OCI-LY3 (cell line): ENCODE results near the gene OPALIN.
"Not testable (repeated sequence)": the region's sequence is repeated elsewhere in the genome, so short reads cannot be mapped to it uniquely, and the experiment has no call there.

Experiments
- H2AFZ ChIP-seq: fragments of 200-600, 300-600 bp; shearing (Covaris generic); 2 replicates; pipeline ENCODE4 v1.6.0; 2014; ENCODE audit warnings: antibody characterized with exemption, low read depth, low read length
- H3K27ac ChIP-seq: fragments of 200-600, 300-600 bp; sonication (generic); 2 replicates; pipeline ENCODE4 v1.5.1; 2014; ENCODE audit warnings: mild to moderate bottlenecking, low read length, moderate library complexity, mixed read lengths
- H3K27me3 ChIP-seq: fragments of 200-600, 300-600 bp; sonication (generic); 2 replicates; pipeline ENCODE4 v1.6.1; 2014; ENCODE audit warnings: low read depth, low read length, mixed read lengths
- H3K36me3 ChIP-seq: fragments of 200-600, 300-600 bp; sonication (generic); replicated peaks from 2 replicates; pipeline ENCODE3; 2014; ENCODE audit warnings: low read depth, low read length, mixed read lengths
- H3K4me1 ChIP-seq: fragments of 300-600, 200-600 bp; sonication (generic); 2 replicates; pipeline ENCODE4 v1.6.1; 2014; ENCODE audit warnings: low read length, mixed read lengths
- H3K4me2 ChIP-seq: fragments of 200-600, 300-600 bp; sonication (generic); 2 replicates; pipeline ENCODE4 v1.6.1; 2014; ENCODE audit warnings: low read length, mixed read lengths
- H3K4me3 ChIP-seq: fragments of 300-600, 200-600 bp; sonication (generic); 2 replicates; pipeline ENCODE4 v1.5.1; 2014; ENCODE audit warnings: antibody characterized with exemption, mild to moderate bottlenecking, low read length, moderate library complexity
- H3K79me2 ChIP-seq: fragments of 300-600, 200-600 bp; shearing (Covaris generic); 2 replicates; pipeline ENCODE4 v1.6.1; 2014; ENCODE audit warnings: mild to moderate bottlenecking, low read length, mixed read lengths
- H3K9ac ChIP-seq: fragments of 300-600, 200-600 bp; shearing (Covaris generic); 2 replicates; pipeline ENCODE4 v1.6.0; 2014; ENCODE audit warnings: mild to moderate bottlenecking, low read length, moderate library complexity
- H3K9me3 ChIP-seq: fragments of 200-600, 300-600 bp; shearing (Covaris generic); 2 replicates; pipeline ENCODE4 v1.6.1; 2014; ENCODE audit warnings: low read length, mixed read lengths; ENCODE audit not compliant: insufficient read depth
- H4K20me1 ChIP-seq: fragments of 200-600, 300-600 bp; sonication (generic); 2 replicates; pipeline ENCODE4 v1.6.1; 2016; ENCODE audit warnings: low read length, mixed read lengths; ENCODE audit not compliant: insufficient read depth
- EZH2phosphoT487 ChIP-seq: fragments of 200-600 bp; shearing (Covaris generic); IDR thresholded peaks from 2 replicates; pipeline ENCODE4 v1.6.1; 2018; ENCODE audit warnings: antibody characterized with exemption, mixed run types, low read depth
- TF ChIP-seq, protein P1 (sequence below): fragments of 200-600, 300-600 bp; sonication (generic); IDR thresholded peaks from 2 replicates; pipeline ENCODE4 v1.5.1; 2014; ENCODE audit warnings: antibody characterized with exemption, low read length, low read depth

The OPALIN gene

GRCh38 chr10:96309628-96310320, 49.0 kb downstream of the OPALIN start:
- peaks cover 5% of the 10 kb centered on the region; the same call in 1 of the 2 replicates for H3K27me3 ChIP-seq
- H3K9ac ChIP-seq = no peak overlapping the region
- no peak overlapping the region for H3K4me2 ChIP-seq
- no peaks in the 10 kb centered on the region for H3K9me3 ChIP-seq
- H4K20me1 ChIP-seq = no peaks in the 10 kb centered on the region
- H3K4me1 ChIP-seq = peaks cover 9% of the 10 kb centered on the region
- no peak overlapping the region for H2AFZ ChIP-seq
- no peaks in the 10 kb centered on the region for H3K79me2 ChIP-seq
- no peak overlapping the region for H3K27ac ChIP-seq
- no peak overlapping the region for H3K4me3 ChIP-seq
- H3K36me3 ChIP-seq = no peaks in the 10 kb centered on the region
- TF ChIP-seq, protein P1, sequence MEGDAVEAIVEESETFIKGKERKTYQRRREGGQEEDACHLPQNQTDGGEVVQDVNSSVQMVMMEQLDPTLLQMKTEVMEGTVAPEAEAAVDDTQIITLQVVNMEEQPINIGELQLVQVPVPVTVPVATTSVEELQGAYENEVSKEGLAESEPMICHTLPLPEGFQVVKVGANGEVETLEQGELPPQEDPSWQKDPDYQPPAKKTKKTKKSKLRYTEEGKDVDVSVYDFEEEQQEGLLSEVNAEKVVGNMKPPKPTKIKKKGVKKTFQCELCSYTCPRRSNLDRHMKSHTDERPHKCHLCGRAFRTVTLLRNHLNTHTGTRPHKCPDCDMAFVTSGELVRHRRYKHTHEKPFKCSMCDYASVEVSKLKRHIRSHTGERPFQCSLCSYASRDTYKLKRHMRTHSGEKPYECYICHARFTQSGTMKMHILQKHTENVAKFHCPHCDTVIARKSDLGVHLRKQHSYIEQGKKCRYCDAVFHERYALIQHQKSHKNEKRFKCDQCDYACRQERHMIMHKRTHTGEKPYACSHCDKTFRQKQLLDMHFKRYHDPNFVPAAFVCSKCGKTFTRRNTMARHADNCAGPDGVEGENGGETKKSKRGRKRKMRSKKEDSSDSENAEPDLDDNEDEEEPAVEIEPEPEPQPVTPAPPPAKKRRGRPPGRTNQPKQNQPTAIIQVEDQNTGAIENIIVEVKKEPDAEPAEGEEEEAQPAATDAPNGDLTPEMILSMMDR = no peak

- H3K79me2 ChIP-seq, H3K4me1 ChIP-seq, H3K36me3 ChIP-seq, H3K4me2 ChIP-seq, H3K27ac ChIP-seq, H3K27me3 ChIP-seq, H3K9me3 ChIP-seq, H3K9ac ChIP-seq, H4K20me1 ChIP-seq, H2AFZ ChIP-seq, H3K4me3 ChIP-seq: not testable (repeated sequence)
Observed at GRCh38 chr10:96308854-96309253, 49.9 kb downstream of the OPALIN start.

- no peak for TF ChIP-seq EZH2phosphoT487
- TF ChIP-seq, protein P1 = no peak
- H3K4me2 ChIP-seq = peak overlapping the region; percentile 56
- no peaks in the 10 kb centered on the region for H3K36me3 ChIP-seq
- peaks cover 9% of the 10 kb centered on the region for H3K4me1 ChIP-seq
- H3K27ac ChIP-seq = no peak overlapping the region
- no peak overlapping the region for H3K9ac ChIP-seq
- no peaks in the 10 kb centered on the region for H4K20me1 ChIP-seq
- no peaks in the 10 kb centered on the region for H3K9me3 ChIP-seq
- peaks cover 2% of the 10 kb centered on the region for H3K27me3 ChIP-seq
- no peaks in the 10 kb centered on the region for H3K79me2 ChIP-seq
- no peak overlapping the region; the same call in 1 of the 2 replicates for H2AFZ ChIP-seq
- peak overlapping the region; percentile 45 for H3K4me3 ChIP-seq
Observed at GRCh38 chr10:96306516-96306915, 52.3 kb downstream of the OPALIN start.

GRCh38 chr10:96305019-96305418, 53.8 kb downstream of the OPALIN start:
- Histone ChIP-seq H3K9ac (no peak overlapping the region), H3K79me2 (no peaks in the 10 kb centered on the region)

More at GRCh38 chr10:96305019-96305418, 53.8 kb downstream of the OPALIN start:
- H3K4me2 ChIP-seq = no peak overlapping the region
- peaks cover 9% of the 10 kb centered on the region for H3K4me1 ChIP-seq
- H2AFZ ChIP-seq = no peak overlapping the region
- H3K27ac ChIP-seq = no peak overlapping the region
- no peaks in the 10 kb centered on the region for H3K36me3 ChIP-seq
- TF ChIP-seq EZH2phosphoT487 = no peak
- TF ChIP-seq, protein P1 = no peak
- peaks cover 12% of the 10 kb centered on the region for H3K27me3 ChIP-seq
- no peaks in the 10 kb centered on the region for H4K20me1 ChIP-seq
- H3K9me3 ChIP-seq = no peaks in the 10 kb centered on the region
- no peak overlapping the region for H3K4me3 ChIP-seq
